ENCODE data around the gene INSYN2A.

The INSYN2A gene

GRCh38 chr10:127161482-127161881, 34.9 kb downstream of the INSYN2A start:
- no peak for DNase-seq (ENCODE audit: low read depth)
- no peak overlapping the region for H3K4me3 ChIP-seq (ENCODE audit: low read depth, low read length)
- in situ Hi-C loops (cut with HindIII; ENCODE audit: low sequenced_read_pairs): no loop called here
- TF ChIP-seq, protein P1, sequence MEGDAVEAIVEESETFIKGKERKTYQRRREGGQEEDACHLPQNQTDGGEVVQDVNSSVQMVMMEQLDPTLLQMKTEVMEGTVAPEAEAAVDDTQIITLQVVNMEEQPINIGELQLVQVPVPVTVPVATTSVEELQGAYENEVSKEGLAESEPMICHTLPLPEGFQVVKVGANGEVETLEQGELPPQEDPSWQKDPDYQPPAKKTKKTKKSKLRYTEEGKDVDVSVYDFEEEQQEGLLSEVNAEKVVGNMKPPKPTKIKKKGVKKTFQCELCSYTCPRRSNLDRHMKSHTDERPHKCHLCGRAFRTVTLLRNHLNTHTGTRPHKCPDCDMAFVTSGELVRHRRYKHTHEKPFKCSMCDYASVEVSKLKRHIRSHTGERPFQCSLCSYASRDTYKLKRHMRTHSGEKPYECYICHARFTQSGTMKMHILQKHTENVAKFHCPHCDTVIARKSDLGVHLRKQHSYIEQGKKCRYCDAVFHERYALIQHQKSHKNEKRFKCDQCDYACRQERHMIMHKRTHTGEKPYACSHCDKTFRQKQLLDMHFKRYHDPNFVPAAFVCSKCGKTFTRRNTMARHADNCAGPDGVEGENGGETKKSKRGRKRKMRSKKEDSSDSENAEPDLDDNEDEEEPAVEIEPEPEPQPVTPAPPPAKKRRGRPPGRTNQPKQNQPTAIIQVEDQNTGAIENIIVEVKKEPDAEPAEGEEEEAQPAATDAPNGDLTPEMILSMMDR (IDR thresholded peaks at IDR 0.05; ENCODE audit: low read depth, low read length, missing control alignments): no peak

GRCh38 chr10:127159648-127160245, 36.6 kb downstream of the INSYN2A start:
- TF ChIP-seq, protein P1 (IDR thresholded peaks at IDR 0.05; ENCODE audit: low read depth, low read length, missing control alignments): no peak
- in situ Hi-C loops (cut with HindIII; ENCODE audit: low sequenced_read_pairs): no loop called here
- H3K4me3 ChIP-seq (ENCODE audit: low read depth, low read length): no peak overlapping the region
- DNase-seq (ENCODE audit: low read depth): no peak

- H3K4me3 ChIP-seq (ENCODE audit: low read depth, low read length): no peak overlapping the region
- in situ Hi-C loops (cut with HindIII; ENCODE audit: low sequenced_read_pairs): no loop called here
- TF ChIP-seq, protein P1 (IDR thresholded peaks at IDR 0.05; ENCODE audit: low read depth, low read length, missing control alignments): no peak
- no peak for DNase-seq (ENCODE audit: low read depth)
Observed at GRCh38 chr10:127158662-127159061, 37.7 kb downstream of the INSYN2A start.

DNA sequence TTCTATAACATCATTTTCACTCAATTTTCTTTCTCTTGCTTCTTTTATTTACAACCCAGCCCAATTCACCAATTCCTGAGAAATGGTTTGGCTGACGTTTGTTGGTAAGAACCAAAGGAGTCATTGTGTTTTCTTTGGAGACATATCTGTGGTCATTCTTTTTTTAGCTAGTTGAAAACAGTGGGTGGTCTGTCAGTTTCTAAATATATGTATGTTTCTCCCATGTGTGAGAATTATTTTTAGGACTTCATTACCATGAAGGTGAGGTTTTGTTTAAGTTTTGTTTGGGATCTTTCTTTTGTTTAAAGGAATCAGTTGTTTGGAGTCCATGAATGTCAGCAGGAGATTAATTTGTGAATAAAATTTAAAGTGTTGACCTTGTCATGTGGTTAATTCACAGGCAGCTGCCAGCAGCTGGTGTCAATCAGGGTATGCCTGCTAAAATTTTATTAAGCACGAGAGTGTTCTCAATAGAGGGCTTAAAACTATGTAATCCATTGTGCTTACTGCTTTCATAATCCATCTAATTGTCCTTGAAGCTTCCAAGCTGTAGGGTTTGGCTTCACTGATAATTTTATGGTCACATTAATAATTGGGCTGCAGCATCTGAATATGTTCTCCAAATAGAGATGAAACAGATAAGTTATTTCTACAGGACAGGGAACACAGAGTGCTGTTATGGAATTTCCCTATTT, 38.7 kb downstream of the INSYN2A start:
- in situ Hi-C loops (cut with HindIII; ENCODE audit: low sequenced_read_pairs): no loop called here
- H3K4me3 ChIP-seq (ENCODE audit: low read depth, low read length): no peak overlapping the region
- peak; percentile 88 for DNase-seq (ENCODE audit: low read depth)
- TF ChIP-seq, protein P1 (IDR thresholded peaks at IDR 0.05; ENCODE audit: low read depth, low read length, missing control alignments): no peak

- no peak for DNase-seq (ENCODE audit: low read depth)
- in situ Hi-C loops (cut with HindIII; ENCODE audit: low sequenced_read_pairs): no loop called here
- TF ChIP-seq, protein P1 (IDR thresholded peaks at IDR 0.05; ENCODE audit: low read depth, low read length, missing control alignments): no peak
- no peak overlapping the region for H3K4me3 ChIP-seq (ENCODE audit: low read depth, low read length)
Observed at GRCh38 chr10:127157089-127157488, 39.3 kb downstream of the INSYN2A start.

GRCh38 chr10:127154831-127155620, 41.4 kb downstream of the INSYN2A start:
- no peak overlapping the region for H3K4me3 ChIP-seq (ENCODE audit: low read depth, low read length)

More at GRCh38 chr10:127154831-127155620, 41.4 kb downstream of the INSYN2A start:
- DNase-seq (ENCODE audit: low read depth): no peak
- in situ Hi-C loops (cut with HindIII; ENCODE audit: low sequenced_read_pairs): no loop called here
- TF ChIP-seq, protein P1 (IDR thresholded peaks at IDR 0.05; ENCODE audit: low read depth, low read length, missing control alignments): no peak
